Coronary artery (tissue), 2 donors: ENCODE results near the gene SLC16A10.

ENCODE experiments used
- DNase-seq: peaks from one replicate; pipeline ENCODE4 v3.0.0-alpha.2; 2017; ENCODE audit warnings: low spot score
- H3K27ac ChIP-seq, 2 donors: fragments of 200-600 bp; sonication (generic); one replicate each; pipeline ENCODE4 v1.5.1; 2016 to 2019
- H3K4me3 ChIP-seq: fragments of 200-600 bp; sonication (generic); 2 replicates; pipeline ENCODE4 v1.5.1; 2016; ENCODE audit warnings: mild to moderate bottlenecking, moderate library complexity
- CTCF ChIP-seq: fragments of 200-600 bp; sonication (generic); IDR thresholded peaks from one replicate; pipeline ENCODE4 v1.5.1; 2019; ENCODE audit warnings: antibody characterized with exemption

The SLC16A10 gene

GRCh38 chr6:111274593-111275217, 187.4 kb downstream of the SLC16A10 start:
- no peak for DNase-seq
- TF ChIP-seq CTCF, result no peak
- Histone ChIP-seq H3K27ac (no peak overlapping the region), H3K4me3 (no peak overlapping the region)

- no peak for DNase-seq
- Histone ChIP-seq H3K4me3 (no peak overlapping the region), H3K27ac (no peak overlapping the region)
- TF ChIP-seq CTCF, result no peak
These were observed 189.0 kb downstream of the SLC16A10 start for GRCh38 chr6:111276335-111276734.

- H3K4me3 ChIP-seq, result no peak overlapping the region
- DNase-seq, result no peak
- no peak for TF ChIP-seq CTCF
- no peak overlapping the region for H3K27ac ChIP-seq
These were observed 189.4 kb downstream of the SLC16A10 start for GRCh38 chr6:111276736-111277135.

- no peak overlapping the region for H3K27ac ChIP-seq
- no peak for TF ChIP-seq CTCF
- H3K4me3 ChIP-seq, result no peak overlapping the region
- DNase-seq, result no peak
These were observed 190.5 kb downstream of the SLC16A10 start for GRCh38 chr6:111277819-111278218.

- TF ChIP-seq CTCF, result no peak
- DNase-seq, result no peak
- Histone ChIP-seq H3K27ac (no peak overlapping the region), H3K4me3 (no peak overlapping the region)
These were observed 191.4 kb downstream of the SLC16A10 start for GRCh38 chr6:111278731-111279130.

- no peak overlapping the region for H3K27ac ChIP-seq
- no peak for TF ChIP-seq CTCF
- no peak for DNase-seq
- no peak overlapping the region for H3K4me3 ChIP-seq
These were observed 193.2 kb downstream of the SLC16A10 start for GRCh38 chr6:111280445-111280955.
